ENCODE measurements around the gene NR2F1-AS1.

- TF ChIP-seq CTCF (IDR thresholded peaks at IDR 0.05) (peak in 4 of 6 experiments; percentile 27 to 79 (median 52)), POLR2A (IDR thresholded peaks at IDR 0.05) (no peak)
Measured at GRCh38 chr5:93582677-93583438, 1.8 kb upstream of the NR2F1-AS1 start, which contains the start of gene NR2F1.
